G401 (cell line): ENCODE data around the gene ZNF117. TPM values are rescaled to one million over a fixed set of nuclear protein-coding genes. Genes with fewer than 3 reads are reported as not detected.
"Not testable (repeated sequence)": the region's sequence is repeated elsewhere in the genome, so short reads cannot be mapped to it uniquely, and the experiment has no call there.

Experiments
- DNase-seq: peaks from one replicate; pipeline ENCODE4 v3.0.0-alpha.2; 2015; ENCODE audit warnings: low spot score
- in situ Hi-C: cut with HindIII; loops from 2 replicates; pipeline ENCODE4 v1.10.0; 2016; ENCODE audit warnings: low sequenced_read_pairs, mixed read lengths
- total RNA-seq: library from RNA; depleted of rRNA; stranded (reverse); fragments of >200 nt; shearing (Covaris generic); gene quantifications from 2 replicates; pipeline ENCODE4 v1.2.3, GENCODE V29; 2014; rRNA removed

ZNF117 gene
- total RNA-seq = 1.3 and 3.1 TPM in 2 replicates

- in situ Hi-C loops = no loop called here
- no peak for DNase-seq
These were observed at the start of gene ZNF117 for GRCh38 chr7:64990936-64991335. Gene ZNF117, minus strand, starts transcription at chr7:64991036.

GRCh38 chr7:65038767-65039166 is 47.9 kb upstream of the ZNF117 start:
- peak; percentile 56 for DNase-seq
- in situ Hi-C loops = not testable (repeated sequence)

DNA sequence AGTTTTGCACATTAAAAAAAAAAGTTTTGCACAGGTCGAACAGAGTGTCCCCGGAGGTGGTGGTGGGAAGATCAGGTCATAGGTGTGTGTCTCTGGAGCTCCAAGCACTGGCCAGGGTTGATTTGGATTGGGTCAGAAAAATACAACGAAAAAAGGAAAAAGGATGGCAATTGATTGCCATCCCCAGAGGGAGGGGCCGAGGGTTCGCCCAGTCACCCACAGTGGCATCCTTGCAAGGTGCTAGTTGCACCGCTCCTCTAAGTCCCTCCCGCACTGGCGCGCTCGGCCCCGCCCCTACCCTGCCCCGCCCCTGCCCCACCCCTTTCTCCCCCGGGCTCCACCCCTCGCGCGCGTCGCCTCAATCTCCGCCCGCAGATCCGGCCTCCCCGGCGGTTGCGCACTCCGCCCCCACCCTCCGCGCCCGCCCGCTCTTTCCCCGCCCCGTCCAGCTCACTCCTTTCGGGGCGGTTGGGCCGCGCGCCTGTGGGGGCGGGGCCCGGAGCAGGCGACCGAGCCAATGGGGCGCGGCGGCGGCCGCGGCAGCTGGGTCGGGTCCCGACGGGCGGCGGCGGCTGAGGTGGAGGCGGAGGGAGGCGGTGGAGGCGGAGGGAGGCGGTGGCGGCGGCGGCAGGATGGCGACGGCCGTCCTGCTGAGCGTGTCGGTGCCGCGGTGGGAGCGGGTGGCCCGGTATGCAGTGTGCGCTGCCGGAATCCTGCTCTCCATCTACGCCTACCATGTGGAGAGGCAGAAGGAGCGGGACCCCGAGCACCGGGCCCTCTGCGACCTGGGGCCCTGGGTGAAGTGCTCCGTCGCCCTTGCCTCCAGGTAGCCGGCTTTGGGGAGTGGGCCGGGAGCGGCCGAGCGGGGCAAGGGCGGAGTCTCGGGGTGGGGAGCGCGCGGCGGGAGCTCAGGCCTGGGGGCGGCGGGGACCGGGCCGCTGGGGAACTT is 47.2 kb upstream of the ZNF117 start:
- in situ Hi-C loops = no loop called here
- DNase-seq = peak; percentile 95

GRCh38 chr7:65036526-65036925 is 45.7 kb upstream of the ZNF117 start:
- DNase-seq, in situ Hi-C loops: not testable (repeated sequence)

DNA sequence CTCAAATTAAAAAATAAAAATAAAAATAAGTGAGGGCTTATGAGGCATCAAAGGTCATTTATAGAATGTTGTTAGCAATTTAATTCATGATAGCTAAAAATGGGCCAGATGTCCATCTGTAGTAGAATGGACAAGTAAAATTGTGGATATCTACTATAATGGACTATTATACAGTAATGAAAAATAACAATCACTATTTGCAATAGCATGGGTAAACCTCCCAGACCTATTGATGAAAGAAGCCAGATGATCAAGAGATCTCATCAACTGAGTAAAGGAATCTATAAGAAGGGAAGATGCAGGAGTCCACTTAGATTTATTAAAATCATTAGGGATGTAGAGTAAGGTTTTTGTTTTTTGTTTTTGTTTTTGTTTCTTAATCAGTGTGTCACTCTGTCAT is 44.6 kb upstream of the ZNF117 start:
- DNase-seq, in situ Hi-C loops: not testable (repeated sequence)

DNA sequence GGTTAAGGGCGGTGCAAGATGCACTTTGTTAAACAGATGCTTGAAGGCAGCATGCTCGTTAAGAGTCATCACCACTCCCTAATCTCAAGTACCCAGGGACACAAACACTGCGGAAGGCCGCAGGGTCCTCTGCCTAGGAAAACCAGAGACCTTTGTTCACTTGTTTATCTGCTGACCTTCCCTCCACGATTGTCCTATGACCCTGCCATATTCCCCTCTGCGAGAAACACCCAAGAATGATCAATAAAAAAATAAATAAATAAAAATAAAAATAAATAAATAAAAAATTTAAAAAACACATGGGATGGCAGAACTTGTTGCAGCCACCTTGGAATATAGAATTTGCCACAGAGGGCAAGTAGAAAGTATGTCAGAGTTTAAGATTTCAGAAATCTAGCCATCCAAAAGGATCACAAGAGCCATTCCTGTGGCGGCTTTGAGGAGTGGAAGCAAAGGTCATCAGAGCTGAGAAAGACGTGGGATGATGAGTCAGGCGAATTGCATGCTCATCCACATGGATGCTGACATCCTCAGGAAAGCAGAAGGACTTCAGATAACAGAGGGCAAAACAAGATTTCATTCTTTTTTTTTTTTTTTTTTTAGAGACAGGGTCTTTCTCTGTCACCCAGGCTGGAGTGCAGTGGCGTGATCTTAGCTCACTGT is 43.4 kb upstream of the ZNF117 start:
- DNase-seq, in situ Hi-C loops: not testable (repeated sequence)

DNA sequence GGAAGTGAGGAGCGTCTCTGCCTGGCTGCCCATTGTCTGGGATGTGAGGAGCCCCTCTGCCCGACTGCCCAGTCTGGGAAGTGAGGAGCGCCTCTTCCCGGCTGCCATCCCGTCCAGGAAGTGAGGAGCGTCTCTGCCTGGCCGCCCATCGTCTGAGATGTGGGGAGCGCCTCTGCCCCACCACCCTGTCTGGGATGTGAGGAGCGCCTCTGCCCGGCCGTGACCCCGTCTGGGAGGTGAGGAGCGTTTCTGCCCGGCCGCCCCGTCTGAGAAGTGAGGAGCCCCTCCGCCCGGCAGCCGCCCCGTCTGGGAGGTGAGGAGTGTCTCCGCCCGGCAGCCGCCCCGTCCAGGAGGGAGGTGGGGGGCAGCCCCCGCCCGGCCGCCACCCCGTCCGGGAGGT is 42.6 kb upstream of the ZNF117 start:
- DNase-seq, in situ Hi-C loops: not testable (repeated sequence)

DNA sequence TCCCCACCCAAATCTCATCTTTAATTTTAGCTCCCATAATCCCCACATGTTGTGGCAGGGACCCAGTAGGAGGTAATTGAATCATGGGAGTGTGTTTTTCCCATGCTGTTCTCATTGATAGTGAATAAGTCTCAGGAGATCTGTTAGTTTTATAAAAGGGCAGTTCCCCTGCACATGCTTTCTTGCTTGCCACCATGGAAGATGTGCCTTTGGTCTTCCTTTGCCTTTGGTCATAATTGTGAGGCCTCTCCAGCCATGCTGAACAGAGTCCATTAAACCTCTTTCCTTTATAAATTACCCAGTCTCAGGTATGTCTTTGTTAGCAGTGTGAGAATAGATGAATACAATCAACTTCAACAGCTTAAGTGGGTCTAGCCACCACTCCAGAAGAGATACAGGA is 34.2 kb upstream of the ZNF117 start:
- in situ Hi-C loops, DNase-seq: not testable (repeated sequence)

GRCh38 chr7:65020978-65021377 is 30.1 kb upstream of the ZNF117 start:
- in situ Hi-C loops, DNase-seq: not testable (repeated sequence)

DNA sequence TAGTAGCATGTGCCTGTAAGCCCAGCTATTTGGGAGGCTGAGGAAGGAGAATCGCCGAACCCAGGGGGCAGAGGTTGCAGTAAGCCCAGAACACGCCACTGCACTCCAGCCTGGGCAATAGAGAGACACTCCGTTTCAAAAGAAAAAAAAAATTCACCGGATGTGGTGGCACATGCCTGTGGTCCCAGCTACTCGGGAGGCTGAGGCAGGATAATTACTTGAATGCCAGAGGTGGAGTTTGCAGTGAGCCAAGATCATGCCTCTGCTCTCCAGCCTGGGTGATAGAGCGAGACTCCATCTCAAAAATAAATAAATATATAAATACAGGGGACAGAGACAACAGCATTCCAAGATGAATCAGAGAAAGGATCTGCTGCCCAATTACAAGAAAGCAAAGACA is 19.0 kb upstream of the ZNF117 start:
- in situ Hi-C loops, DNase-seq: not testable (repeated sequence)

DNA sequence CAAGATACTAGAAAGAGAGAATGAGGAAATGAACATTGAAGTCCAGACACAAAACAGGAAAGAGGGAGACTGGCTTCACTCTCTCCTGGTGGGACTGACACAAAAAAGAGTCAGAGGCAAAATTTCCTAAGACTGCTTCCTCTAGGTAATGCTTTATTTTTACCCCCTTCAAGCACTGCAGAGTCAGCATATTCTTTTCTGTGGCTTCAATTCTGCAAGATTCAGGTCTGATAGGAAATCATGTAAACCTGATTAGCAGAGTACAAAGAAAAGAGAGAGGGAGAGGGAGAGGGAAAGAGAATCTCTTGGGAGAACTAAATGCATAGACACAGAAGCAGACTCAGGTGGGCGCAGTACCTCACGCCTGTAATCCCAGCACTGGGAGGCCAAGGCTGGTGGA is 18.6 kb upstream of the ZNF117 start:
- in situ Hi-C loops, DNase-seq: not testable (repeated sequence)

GRCh38 chr7:65007036-65007435 is 16.2 kb upstream of the ZNF117 start:
- DNase-seq, in situ Hi-C loops: not testable (repeated sequence)

DNA sequence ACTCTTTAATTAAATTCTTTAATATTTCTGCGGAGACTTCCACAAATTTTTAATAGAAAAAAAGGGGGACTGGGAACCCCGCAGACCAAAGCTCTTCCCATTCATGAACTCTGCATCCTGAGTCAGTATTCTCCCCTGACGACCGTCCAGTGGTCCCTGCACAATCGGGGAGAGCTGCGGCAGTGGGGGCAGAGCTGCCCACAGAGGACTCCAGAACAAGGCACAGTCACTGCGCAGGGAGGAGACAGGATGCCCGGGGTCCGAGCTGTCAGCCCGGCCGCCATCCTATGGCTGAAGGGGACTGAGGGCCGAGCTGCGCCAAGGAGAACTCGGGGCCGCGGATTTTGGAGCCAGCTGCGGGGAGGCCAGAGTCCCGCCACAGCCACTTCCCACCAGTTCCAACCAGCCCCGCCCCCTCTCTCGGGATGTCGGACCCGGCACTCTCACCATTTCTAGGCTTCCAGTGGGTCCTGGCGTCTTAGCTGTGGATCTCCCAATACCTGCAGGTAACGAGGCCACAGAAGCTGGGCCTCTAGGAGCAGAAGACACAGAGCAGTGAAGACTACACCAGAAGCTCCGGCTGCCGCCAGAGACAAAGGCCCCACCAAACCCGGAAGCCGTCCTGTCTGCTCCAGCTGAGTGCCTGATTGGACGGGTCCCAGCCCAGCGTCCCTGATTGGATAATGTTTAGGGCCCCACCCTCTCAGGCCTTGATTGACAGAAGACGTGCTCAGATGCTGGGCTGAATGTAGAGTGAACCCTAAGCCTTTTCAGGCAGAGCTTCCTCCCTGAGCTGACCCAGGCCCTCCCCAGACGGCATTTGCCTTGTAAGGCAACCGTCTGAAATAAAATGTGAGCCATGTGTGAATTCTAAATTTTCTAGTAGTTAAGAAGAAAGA is 15.5 kb upstream of the ZNF117 start, which contains the start of gene ERV3-1:
TSS of gene ERV3-1 (minus strand) at position 594 of the 899 bp plus-strand sequence. CDS start 13,661 bp downstream, outside the sequence.
- peak; percentile 99 for DNase-seq
- in situ Hi-C loops = no loop called here

GRCh38 chr7:65004575-65004974 is 13.7 kb upstream of the ZNF117 start:
- in situ Hi-C loops = no loop called here
- DNase-seq = no peak

DNA sequence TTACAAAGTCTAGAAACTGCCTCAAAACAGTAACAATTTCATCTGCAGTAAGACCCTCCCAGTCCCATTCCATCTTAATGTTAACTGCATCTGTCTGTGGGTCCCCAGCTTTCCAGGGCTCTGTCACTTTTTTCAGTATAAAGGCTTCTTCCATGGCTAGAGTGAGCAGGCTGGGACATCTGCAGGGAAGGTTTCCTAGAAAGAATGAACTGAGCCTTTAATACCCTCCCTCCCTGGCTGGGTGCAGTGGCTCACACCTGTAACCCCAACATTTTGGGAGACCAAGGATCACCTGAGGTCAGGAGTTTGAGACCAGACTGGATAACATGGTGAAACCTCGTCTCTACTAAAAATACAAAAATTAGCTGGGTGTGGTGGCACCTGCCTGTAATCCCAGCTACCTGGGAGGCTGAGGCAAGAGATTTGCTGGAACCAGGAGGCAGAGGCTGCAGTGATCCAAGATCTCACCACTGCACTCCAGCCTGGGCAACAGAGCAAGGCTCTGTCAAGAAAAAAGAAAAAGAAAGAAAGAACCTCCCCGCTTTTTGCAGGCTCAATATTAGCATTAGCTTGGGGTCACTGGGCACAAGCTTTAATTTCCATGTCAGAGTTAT is 12.2 kb upstream of the ZNF117 start:
- in situ Hi-C loops = no loop called here
- DNase-seq = no peak

GRCh38 chr7:65001291-65001814 is 10.5 kb upstream of the ZNF117 start:
- in situ Hi-C loops = no loop called here

DNA sequence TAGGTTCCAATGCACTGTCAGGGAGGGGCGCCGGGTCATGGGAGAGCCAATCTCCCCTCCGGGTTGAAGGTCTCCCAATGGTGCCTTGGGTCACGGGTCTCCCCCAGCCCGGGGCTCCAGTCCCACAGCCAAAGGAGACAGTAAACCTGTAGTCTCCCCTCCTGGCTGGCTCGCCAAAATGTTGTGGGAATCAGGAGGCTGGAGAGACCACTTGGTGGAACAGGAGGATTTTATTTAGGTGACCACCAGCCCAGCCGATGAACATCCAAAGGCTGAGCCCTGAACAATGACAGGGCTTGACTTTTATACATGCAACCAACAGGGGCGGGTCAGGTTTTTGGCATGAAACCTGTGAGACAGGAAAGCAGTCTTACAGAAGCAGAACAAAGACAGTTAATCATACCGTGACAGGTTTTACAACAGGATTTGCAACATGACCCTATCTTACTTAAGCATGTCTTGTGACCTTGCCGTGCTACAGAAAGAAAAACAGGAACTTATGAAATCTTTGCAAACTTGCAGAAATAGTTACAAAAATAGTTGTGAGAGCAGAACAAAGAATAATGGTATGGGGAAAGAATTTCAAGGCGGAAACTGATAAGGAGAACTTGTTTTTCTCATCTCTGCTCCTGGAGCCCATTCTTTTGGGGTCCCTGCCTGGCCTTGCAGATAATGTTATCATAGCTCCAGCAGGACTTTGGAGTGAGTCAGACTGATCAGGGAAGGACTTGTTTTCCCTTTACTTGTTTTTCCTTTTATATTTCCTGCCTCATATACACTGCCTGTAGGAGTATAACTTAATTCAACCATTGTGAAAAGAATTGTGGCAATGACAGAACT is 8.5 kb upstream of the ZNF117 start:
- in situ Hi-C loops = no loop called here
- no peak for DNase-seq

More at GRCh38 chr7:65001291-65001814, 10.5 kb upstream of the ZNF117 start:
- DNase-seq = no peak

DNA sequence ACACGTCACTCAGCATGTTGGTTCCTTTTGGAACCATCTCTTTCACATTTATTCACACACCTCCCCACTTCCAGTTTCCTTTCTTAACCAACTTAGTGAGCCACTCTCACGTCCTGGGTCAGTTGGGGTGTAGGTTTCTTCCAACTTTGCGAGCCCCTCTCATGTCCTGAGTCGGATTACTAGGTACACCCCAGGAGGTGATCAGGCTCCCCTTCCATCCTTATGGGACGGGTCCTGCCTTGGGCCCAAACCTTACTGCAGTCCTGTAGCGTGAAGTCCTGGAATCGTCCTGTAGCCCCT is 8.0 kb upstream of the ZNF117 start:
- no peak for DNase-seq
- in situ Hi-C loops = no loop called here
